ENCODE measurements around the gene KCNE3.

- TF ChIP-seq CTCF (IDR thresholded peaks at IDR 0.05) (no peak), POLR2A (IDR thresholded peaks at IDR 0.05) (no peak), EP300 (IDR thresholded peaks at IDR 0.05) (no peak)
These were observed 11.8 kb upstream of the KCNE3 start for GRCh38 chr11:74478877-74479731.
